ENCODE results near the gene NEUROG1. TPM values are rescaled to one million over a fixed set of nuclear protein-coding genes. Genes with fewer than 3 reads are reported as not detected.
"Not testable (repeated sequence)": the region's sequence is repeated elsewhere in the genome, so short reads cannot be mapped to it uniquely, and the experiment has no call there.

NEUROG1 gene
- total RNA-seq, 2 experiments from 2014 or later: not detected

DNA sequence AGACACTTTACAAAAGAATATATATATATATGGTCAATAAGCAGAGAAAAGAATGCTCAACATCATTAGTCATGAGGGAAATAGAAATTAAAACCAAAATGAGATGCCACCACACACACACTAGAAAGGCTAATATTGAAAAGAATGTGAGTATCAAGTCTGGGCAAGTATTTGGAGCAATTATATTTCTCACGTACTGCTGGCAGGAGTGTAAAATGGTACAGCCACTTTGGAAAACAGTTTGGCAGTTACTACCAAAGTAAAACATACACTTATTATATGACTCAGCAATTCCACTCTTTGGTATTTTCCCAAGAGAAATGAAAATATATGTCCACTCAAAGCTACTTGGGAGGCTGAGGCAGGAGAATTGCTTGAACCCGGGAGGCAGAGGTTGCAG is 29.8 kb downstream of the NEUROG1 start:
- Mint-ChIP-seq H3K36me3 (ENCODE audit: low read depth) (no peaks in the 10 kb centered on the region), H3K27ac (no peak overlapping the region), H3K9me3 (ENCODE audit: low read depth) (no peaks in the 10 kb centered on the region), H3K4me1 (peaks cover 3% of the 10 kb centered on the region), H3K4me3 (no peak overlapping the region), H3K27me3 (peaks cover 49% of the 10 kb centered on the region)
- DNase-seq: no peak
- CTCF ChIA-PET: no interaction called here
- POLR2A ChIA-PET: no interaction called here
- ATAC-seq: no peak
- intact Hi-C loops (cut with DNase I, micrococcal nuclease): no loop called here

DNA sequence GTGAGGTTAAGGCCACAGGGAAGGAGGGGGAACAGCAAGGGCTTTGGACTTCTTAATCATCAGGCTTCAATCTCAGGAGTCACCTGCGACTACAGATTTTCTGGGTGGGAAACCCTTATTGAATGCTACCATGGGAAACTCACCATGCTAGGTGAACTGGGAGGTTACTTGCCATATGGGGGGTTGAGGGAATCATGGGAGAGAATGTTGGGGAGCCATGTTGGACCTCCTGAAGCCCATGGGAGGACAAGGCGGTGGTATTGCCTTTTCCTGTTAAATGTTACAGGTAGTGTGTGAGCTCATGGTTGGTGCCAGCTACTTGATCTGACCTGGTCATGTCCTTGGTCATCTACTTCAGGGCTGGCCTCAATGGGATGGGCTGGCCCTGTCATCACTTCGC is 31.4 kb downstream of the NEUROG1 start:
- ChIA-PET CTCF (interaction anchor here (0.7 kb wide), 1 partner anchor 90 kb away, joined by 4 read pairs; no protein-coding TSS in a partner anchor), POLR2A (no interaction called here)
- no peaks in the 10 kb centered on the region for H3K9me3 Mint-ChIP-seq (ENCODE audit: low read depth)
- H3K27ac Mint-ChIP-seq: no peak overlapping the region
- no peak for DNase-seq
- H3K27me3 Mint-ChIP-seq: peaks cover 39% of the 10 kb centered on the region
- intact Hi-C loops (cut with DNase I, micrococcal nuclease): no loop called here
- H3K4me3 Mint-ChIP-seq: no peak overlapping the region
- ATAC-seq: no peak
- H3K4me1 Mint-ChIP-seq: peaks cover 3% of the 10 kb centered on the region
- no peaks in the 10 kb centered on the region for H3K36me3 Mint-ChIP-seq (ENCODE audit: low read depth)

DNA sequence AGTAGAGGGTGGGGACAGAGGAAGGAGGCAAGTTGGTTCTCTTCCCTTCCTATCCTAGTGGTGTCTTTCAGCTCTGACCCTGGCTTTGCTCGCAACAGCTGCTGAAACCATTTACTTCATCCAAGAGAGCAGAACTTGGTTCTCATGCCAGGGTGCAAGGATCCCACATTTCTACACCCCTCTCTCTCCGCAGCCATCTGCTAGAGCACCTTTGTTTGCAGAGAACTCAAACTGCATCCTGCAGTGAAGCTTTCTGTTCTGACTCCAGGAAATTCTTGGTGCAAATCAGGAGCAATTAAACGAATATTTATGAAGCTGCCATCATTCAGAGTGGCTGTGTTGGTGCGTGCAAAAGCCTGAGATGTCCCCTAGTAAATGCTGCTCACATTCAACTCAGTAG is 31.9 kb downstream of the NEUROG1 start:
- H3K27ac Mint-ChIP-seq: no peak overlapping the region
- no peaks in the 10 kb centered on the region for H3K9me3 Mint-ChIP-seq (ENCODE audit: low read depth)
- H3K4me3 Mint-ChIP-seq: no peak overlapping the region
- intact Hi-C loops (cut with DNase I, micrococcal nuclease): no loop called here
- ChIA-PET CTCF (no interaction called here), POLR2A (no interaction called here)
- H3K27me3 Mint-ChIP-seq: peaks cover 39% of the 10 kb centered on the region
- H3K36me3 Mint-ChIP-seq (ENCODE audit: low read depth): no peaks in the 10 kb centered on the region
- peaks cover 3% of the 10 kb centered on the region for H3K4me1 Mint-ChIP-seq
- DNase-seq (no peak), ATAC-seq (no peak)

DNA sequence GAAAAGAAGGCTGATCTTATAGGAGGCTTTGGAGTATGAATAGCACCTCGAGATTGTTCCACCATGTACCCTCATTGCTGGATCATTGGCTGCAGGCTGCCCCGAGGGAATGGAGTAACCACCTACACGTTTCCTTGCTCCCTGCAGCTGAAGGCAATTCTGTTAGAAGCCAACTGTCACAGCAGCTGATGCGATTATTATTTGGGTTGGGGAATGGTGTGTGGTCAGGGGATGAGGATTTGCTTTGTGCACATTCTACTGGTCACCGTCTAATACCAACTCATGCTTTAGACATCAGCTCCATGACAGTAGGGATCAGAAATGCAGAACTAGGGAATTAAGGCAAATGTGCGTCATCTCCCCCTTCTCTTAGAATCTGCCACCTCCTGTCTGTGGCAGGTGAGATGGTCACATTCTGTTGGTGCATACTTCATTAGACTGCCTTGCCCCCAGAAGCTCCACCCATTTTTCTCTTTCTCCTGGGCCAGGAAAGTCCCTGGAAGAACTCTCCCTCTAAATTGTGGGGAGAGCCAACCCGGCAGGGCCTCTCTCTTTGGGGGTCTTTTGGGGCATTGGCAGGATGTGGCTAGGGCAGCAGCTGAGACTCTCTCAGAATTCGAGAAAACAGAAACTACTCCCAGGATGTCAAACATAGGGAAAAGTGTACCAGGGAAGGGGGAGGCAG is 32.8 kb downstream of the NEUROG1 start:
- H3K4me3 Mint-ChIP-seq: no peak overlapping the region
- no peak overlapping the region for H3K27ac Mint-ChIP-seq
- no peak for DNase-seq
- ChIA-PET POLR2A (no interaction called here), CTCF (interaction anchor here (0.7 kb wide), 2 partner anchors 62 to 584 kb away, joined by 4 to 5 read pairs; no protein-coding TSS in a partner anchor)
- no peaks in the 10 kb centered on the region for H3K9me3 Mint-ChIP-seq (ENCODE audit: low read depth)
- ATAC-seq: no peak
- peaks cover 39% of the 10 kb centered on the region for H3K27me3 Mint-ChIP-seq
- H3K36me3 Mint-ChIP-seq (ENCODE audit: low read depth): no peaks in the 10 kb centered on the region
- intact Hi-C loops (cut with DNase I, micrococcal nuclease): no loop called here
- H3K4me1 Mint-ChIP-seq: no peaks in the 10 kb centered on the region

DNA sequence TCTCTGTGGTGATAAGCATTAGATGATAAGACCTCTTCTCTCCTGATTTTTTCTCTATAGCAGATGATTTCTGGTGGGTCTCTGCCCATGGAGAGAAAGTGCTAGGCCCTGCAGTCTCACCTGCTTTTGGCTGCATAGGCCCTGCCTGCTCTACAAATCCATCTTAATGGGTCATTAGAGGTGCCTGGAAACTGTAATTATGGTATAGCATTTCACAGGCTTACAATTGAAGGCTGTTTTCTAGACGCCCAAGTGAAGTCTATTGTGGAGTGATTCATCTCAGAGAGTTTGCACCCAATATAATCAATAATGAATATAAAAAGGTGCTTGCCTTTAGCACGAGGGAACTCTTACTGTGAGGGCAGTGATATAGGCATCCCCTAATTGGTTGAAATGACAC is 33.8 kb downstream of the NEUROG1 start:
- DNase-seq (no peak), ATAC-seq (no peak)
- Mint-ChIP-seq H3K9me3 (ENCODE audit: low read depth) (no peaks in the 10 kb centered on the region), H3K27ac (no peak overlapping the region), H3K36me3 (ENCODE audit: low read depth) (no peaks in the 10 kb centered on the region), H3K27me3 (peaks cover 36% of the 10 kb centered on the region), H3K4me1 (no peaks in the 10 kb centered on the region), H3K4me3 (no peak overlapping the region)
- ChIA-PET POLR2A (no interaction called here), CTCF (interaction anchor here (0.7 kb wide), 2 partner anchors 63 to 585 kb away, joined by 4 to 5 read pairs; no protein-coding TSS in a partner anchor)
- intact Hi-C loops (cut with DNase I, micrococcal nuclease): no loop called here

DNA sequence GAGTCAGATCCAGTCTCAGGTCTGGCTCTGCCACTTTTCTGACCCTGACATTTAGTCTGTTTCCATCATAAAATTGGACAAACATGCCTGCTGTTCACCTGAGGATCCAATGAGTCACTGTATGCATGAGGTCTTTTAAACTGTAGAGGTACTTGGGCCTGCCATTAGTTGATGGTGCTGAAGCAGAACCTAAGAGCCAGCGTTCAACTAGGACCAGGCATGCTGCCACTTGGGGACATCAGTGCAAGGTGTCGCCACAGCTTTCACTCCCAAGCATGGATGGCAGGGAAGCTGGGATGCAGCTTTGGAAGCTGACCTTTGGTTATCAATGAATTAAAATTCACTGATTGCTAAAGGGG is 37.1 kb downstream of the NEUROG1 start:
- intact Hi-C loops (cut with DNase I, micrococcal nuclease): no loop called here
- no peak for DNase-seq
- H3K9me3 Mint-ChIP-seq (ENCODE audit: low read depth): no peaks in the 10 kb centered on the region
- H3K4me1 Mint-ChIP-seq: no peaks in the 10 kb centered on the region
- ChIA-PET CTCF (interaction anchor here (0.7 to 1.5 kb wide), 2 partner anchors 32 to 76 kb away, joined by 3 to 7 read pairs; no protein-coding TSS in a partner anchor), POLR2A (no interaction called here)
- no peak for ATAC-seq
- peaks cover 41% of the 10 kb centered on the region for H3K27me3 Mint-ChIP-seq
- H3K36me3 Mint-ChIP-seq (ENCODE audit: low read depth): no peaks in the 10 kb centered on the region
- no peak overlapping the region for H3K4me3 Mint-ChIP-seq
- H3K27ac Mint-ChIP-seq: no peak overlapping the region

DNA sequence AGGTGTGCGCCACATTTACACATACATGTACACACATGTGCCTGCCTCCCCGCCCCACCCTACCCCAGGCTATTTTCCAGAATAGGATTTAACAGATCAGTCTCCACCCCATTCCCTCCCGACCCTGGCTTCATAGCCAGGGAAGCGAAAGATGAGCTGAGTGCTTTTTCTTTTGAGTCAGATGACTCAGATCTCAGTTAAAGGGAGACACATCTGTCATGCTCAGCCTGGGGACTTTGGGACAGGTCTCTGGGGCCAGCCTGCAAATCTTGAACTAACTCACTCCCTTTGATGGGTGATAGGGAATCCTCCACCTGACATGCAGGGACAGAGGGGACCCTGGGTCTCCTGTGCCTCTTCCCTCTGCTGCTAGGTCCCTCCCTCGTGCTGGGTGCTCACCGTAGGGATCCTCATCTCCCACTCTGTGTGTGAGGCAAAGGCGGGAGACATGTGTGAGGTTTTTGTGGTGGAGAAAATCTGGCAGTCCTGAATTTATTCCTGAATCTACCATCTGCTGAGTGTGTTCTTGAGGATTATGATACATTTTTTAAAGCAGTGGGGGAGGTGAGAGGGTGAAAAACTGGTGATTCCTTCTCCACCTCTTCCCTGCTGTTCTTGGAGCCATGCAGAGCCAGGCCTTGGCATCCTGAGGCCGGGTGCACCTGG is 37.7 kb downstream of the NEUROG1 start:
- intact Hi-C loops (cut with DNase I, micrococcal nuclease): no loop called here
- ChIA-PET POLR2A (no interaction called here), CTCF (interaction anchor here (1.5 kb wide), 1 partner anchor 31 kb away, joined by 7 read pairs; no protein-coding TSS in a partner anchor)
- Mint-ChIP-seq H3K4me1 (no peaks in the 10 kb centered on the region), H3K4me3 (no peak overlapping the region), H3K36me3 (ENCODE audit: low read depth) (no peaks in the 10 kb centered on the region), H3K27ac (no peak overlapping the region), H3K9me3 (ENCODE audit: low read depth) (no peaks in the 10 kb centered on the region), H3K27me3 (peaks cover 40% of the 10 kb centered on the region)
- ATAC-seq (no peak), DNase-seq (no peak)

DNA sequence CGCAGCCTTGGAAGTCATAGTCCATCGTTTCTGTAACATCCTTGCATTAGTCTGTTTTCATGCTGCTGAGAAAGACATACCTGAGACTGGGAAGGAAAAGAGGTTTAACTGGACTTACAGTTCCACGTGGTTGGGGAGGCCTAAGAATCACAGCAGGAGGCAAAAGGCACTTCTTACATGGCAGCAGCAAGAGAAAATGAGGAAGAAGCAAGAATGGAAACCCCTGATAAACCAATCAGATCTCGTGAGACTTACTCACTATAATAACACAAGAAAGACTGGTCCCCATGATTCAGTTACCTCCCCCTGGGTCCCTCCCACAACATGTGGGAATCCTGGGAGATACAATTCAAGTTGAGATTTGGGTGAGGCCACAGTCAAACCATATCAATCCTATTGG is 40.2 kb downstream of the NEUROG1 start:
- H3K4me3 Mint-ChIP-seq; DNase-seq; H3K9me3 Mint-ChIP-seq (ENCODE audit: low read depth); intact Hi-C loops (cut with DNase I, micrococcal nuclease); ATAC-seq; H3K27ac Mint-ChIP-seq; H3K36me3 Mint-ChIP-seq (ENCODE audit: low read depth); H3K4me1 Mint-ChIP-seq; POLR2A ChIA-PET; CTCF ChIA-PET: not testable (repeated sequence)
- H3K27me3 Mint-ChIP-seq: peaks cover 51% of the 10 kb centered on the region

DNA sequence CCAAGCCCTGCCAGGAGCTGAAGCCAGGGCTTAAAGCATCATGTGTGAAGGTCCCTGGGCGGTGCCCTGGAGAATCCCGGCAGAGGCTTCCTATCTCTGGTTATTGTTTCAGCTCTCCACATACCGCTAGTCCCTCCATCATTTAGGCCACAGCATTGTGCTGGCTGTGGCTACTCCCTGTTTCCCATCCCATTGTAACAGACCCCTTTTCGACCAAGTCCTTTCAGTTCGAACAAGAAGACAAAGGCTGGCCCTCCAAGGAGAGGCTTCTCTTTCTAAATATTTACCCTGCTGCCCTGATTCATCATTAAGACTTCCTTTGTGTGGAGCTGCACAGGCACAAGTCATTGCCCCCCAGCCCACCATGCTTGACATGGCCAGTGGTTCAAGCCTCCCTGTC is 41.6 kb downstream of the NEUROG1 start:
- H3K27me3 Mint-ChIP-seq: peaks cover 58% of the 10 kb centered on the region

DNA sequence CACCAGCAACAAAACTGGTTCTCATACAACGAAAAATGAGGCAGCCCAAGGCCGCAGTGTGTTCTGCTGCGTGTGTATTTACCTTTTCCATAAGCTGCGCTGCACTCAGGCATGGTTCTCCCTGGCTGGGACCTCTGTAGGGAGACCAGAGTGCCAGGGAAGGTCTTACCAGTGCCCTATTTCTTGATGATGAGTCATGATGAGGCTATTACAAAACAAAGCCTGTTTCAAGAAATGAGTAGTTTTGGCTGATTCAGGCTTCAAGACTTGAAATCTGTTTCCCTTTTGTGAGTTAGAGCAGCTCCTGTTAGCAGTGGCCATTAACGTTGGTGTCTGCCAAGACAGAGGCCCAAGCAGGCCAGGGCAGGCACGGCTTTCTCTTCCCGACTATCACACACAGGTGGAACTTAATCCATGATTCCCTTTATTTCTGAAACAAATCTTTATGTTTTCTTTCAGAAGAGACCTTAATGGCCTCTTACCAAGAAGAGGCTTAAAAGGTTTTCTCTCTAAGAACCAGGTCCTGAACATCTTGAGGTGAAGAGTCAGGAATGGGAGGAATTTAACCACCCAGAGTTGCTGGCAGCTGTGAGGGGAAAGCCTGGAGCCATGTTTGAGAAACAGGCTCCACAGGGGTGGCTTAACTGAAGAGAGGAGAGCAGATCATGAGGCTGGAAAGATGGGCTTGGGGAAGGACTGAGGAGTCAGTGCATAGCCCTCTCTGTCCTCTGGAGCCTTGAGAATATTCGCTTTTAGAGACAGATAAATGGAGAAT is 42.2 kb downstream of the NEUROG1 start:
- Mint-ChIP-seq H3K27ac (no peak overlapping the region), H3K9me3 (ENCODE audit: low read depth) (no peaks in the 10 kb centered on the region), H3K27me3 (peaks cover 58% of the 10 kb centered on the region), H3K36me3 (ENCODE audit: low read depth) (no peaks in the 10 kb centered on the region), H3K4me3 (no peak overlapping the region), H3K4me1 (peaks cover 6% of the 10 kb centered on the region)
- CTCF ChIA-PET: interaction anchor here (0.6 to 1.4 kb wide), 2 partner anchors 31 to 57 kb away, joined by 3 to 4 read pairs; no protein-coding TSS in a partner anchor
- POLR2A ChIA-PET: no interaction called here
- ATAC-seq: peak; percentile 62
- DNase-seq: no peak
- intact Hi-C loops (cut with DNase I, micrococcal nuclease): loop anchor here in 1 of 2 experiments (5.0 kb wide), 1 partner anchor 49 kb away; no protein-coding TSS in a partner anchor

More for the DNA sequence above, 41.6 kb downstream of the NEUROG1 start:
- no peak overlapping the region for H3K4me3 Mint-ChIP-seq
- intact Hi-C loops (cut with DNase I, micrococcal nuclease): loop anchor here in 1 of 2 experiments (5.0 kb wide), 1 partner anchor 48 kb away; no protein-coding TSS in a partner anchor
- no peak overlapping the region for H3K27ac Mint-ChIP-seq
- POLR2A ChIA-PET: no interaction called here
- H3K36me3 Mint-ChIP-seq (ENCODE audit: low read depth): no peaks in the 10 kb centered on the region
- CTCF ChIA-PET: interaction anchor here (0.6 to 0.7 kb wide), 2 partner anchors 36 to 57 kb away, joined by 3 read pairs; no protein-coding TSS in a partner anchor
- no peaks in the 10 kb centered on the region for H3K9me3 Mint-ChIP-seq (ENCODE audit: low read depth)
- DNase-seq: no peak
- no peak for ATAC-seq
- peaks cover 6% of the 10 kb centered on the region for H3K4me1 Mint-ChIP-seq

DNA sequence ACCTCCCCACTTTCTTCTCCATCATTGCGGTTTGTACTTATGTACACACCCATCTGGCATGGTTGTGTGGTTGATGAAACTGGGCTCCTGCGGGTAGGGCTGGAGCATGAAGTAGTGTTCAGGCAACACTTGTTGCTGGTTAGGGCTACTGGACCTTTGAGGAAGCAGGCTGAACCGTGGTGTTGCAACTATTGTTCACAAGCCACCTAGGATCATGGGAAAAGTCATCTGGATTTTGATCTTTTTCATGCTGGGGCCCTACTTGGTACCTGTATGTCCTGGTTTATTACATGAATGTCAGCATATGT is 43.5 kb downstream of the NEUROG1 start:
- POLR2A ChIA-PET: no interaction called here
- ATAC-seq: no peak
- Mint-ChIP-seq H3K4me1 (peaks cover 8% of the 10 kb centered on the region), H3K27me3 (peaks cover 68% of the 10 kb centered on the region), H3K4me3 (no peak overlapping the region), H3K9me3 (ENCODE audit: low read depth) (no peaks in the 10 kb centered on the region), H3K36me3 (ENCODE audit: low read depth) (no peaks in the 10 kb centered on the region), H3K27ac (no peak overlapping the region)
- DNase-seq: no peak
- CTCF ChIA-PET: interaction anchor here (1.0 to 1.5 kb wide), 3 partner anchors 30 to 60 kb away, joined by 4 to 5 read pairs (median 4); no protein-coding TSS in a partner anchor
- intact Hi-C loops (cut with DNase I, micrococcal nuclease): loop anchor here in 1 of 2 experiments (5.0 kb wide), 1 partner anchor 50 kb away; no protein-coding TSS in a partner anchor
